Measurements from ENCODE around the gene AATF.

AATF gene

DNA sequence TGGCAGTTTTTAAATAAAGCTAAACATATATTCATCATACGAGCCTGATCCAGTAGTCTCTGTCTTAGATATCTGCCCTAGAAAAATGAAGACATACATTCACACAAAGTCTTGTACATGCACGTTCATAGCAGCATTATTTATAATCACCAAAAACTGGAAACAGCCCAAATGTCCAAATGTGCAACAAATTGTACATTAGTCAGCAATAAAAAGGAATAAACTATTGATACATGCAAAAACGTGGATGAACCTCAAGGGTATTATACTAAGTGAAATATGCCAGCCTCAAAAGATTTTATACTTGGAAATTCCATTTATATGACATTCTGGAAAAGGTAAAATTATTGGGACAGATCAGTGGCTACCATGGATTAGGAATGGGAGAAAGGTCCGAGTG, 22.8 kb downstream of the AATF start:
- no peak for DNase-seq (ENCODE audit: low read depth)
- no peak overlapping the region for H3K4me3 ChIP-seq (ENCODE audit: low read depth, low read length)
- TF ChIP-seq, protein P1, sequence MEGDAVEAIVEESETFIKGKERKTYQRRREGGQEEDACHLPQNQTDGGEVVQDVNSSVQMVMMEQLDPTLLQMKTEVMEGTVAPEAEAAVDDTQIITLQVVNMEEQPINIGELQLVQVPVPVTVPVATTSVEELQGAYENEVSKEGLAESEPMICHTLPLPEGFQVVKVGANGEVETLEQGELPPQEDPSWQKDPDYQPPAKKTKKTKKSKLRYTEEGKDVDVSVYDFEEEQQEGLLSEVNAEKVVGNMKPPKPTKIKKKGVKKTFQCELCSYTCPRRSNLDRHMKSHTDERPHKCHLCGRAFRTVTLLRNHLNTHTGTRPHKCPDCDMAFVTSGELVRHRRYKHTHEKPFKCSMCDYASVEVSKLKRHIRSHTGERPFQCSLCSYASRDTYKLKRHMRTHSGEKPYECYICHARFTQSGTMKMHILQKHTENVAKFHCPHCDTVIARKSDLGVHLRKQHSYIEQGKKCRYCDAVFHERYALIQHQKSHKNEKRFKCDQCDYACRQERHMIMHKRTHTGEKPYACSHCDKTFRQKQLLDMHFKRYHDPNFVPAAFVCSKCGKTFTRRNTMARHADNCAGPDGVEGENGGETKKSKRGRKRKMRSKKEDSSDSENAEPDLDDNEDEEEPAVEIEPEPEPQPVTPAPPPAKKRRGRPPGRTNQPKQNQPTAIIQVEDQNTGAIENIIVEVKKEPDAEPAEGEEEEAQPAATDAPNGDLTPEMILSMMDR (IDR thresholded peaks at IDR 0.05; ENCODE audit: low read depth, low read length, missing control alignments), result no peak

DNA sequence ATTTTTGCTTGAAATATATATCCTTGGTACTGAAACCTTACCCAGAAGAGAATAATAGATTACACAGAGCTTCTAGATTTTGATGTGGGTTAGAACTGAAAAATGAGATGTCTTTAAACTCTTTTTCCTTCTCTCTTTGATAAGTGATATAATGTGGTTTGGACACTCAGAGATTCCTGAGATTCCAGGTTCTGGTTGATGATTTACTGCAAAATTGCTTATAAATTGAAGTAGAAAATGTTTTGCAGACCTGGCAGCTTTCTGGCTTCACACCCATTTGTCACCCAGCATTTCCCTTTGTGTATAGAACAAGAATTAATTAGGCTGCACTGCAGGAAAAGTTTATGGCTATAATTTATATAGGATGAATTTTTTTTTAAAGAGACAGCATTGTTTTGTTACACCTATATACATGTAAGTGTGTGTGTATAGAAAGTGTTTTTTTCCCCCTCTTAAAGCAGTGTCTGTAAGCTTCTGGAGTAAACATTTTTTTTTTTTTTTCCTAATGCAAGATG, 23.5 kb downstream of the AATF start:
- H3K4me3 ChIP-seq (ENCODE audit: low read depth, low read length), result no peak overlapping the region
- DNase-seq (ENCODE audit: low read depth), result no peak
- TF ChIP-seq, protein P1 (IDR thresholded peaks at IDR 0.05; ENCODE audit: low read depth, low read length, missing control alignments), result no peak

DNA sequence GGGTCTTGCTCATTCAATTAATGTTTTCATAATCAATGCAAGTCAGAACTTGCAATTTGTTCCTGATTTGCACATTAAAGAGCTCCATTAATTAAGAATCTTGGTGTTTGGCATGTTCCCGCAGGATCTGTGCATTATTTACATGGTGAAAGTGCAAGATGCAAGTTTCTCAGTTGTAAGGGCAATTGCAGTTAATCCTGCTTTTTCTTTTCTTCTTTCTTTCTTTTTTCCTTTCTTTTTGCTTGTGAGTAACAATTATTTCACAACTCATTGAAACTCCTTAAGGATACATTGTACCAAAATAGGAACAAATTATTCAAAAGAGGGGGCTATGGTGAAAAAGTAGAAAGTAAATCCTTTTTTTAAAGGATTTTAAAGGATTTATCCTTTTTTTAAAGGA, 24.2 kb downstream of the AATF start:
- H3K4me3 ChIP-seq (ENCODE audit: low read depth, low read length), result no peak overlapping the region
- TF ChIP-seq, protein P1 (IDR thresholded peaks at IDR 0.05; ENCODE audit: low read depth, low read length, missing control alignments), result no peak
- no peak for DNase-seq (ENCODE audit: low read depth)

DNA sequence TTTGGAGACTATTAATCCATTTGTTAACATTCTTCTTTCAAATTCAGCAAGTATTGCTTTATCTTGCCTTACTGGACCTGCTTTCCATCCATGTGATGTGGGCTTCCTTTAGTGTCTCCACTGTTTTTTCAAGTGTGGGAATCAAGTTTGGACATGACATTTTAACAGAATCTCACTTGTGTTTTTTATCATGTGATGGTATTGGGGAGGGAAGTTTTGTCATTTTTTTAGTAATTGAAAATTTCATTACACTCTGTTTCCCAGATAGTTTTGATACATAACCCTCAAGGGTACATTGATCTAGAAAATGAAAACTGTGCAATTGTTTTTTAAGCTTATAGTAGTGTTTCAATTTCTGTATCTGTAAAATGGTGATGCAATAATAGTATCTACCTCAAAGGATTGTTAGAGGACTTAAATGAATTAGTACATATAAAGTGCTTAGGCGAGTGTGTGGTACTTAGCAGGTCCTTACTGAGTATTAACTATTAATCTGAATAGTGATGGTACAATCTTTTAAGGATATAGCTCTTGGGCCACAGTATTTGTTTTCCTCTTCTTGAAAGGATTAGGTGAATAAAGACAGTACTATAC, 27.3 kb downstream of the AATF start:
- no peak overlapping the region for H3K4me3 ChIP-seq (ENCODE audit: low read depth, low read length)
- no peak for DNase-seq (ENCODE audit: low read depth)
- TF ChIP-seq, protein P1 (IDR thresholded peaks at IDR 0.05; ENCODE audit: low read depth, low read length, missing control alignments), result no peak

DNA sequence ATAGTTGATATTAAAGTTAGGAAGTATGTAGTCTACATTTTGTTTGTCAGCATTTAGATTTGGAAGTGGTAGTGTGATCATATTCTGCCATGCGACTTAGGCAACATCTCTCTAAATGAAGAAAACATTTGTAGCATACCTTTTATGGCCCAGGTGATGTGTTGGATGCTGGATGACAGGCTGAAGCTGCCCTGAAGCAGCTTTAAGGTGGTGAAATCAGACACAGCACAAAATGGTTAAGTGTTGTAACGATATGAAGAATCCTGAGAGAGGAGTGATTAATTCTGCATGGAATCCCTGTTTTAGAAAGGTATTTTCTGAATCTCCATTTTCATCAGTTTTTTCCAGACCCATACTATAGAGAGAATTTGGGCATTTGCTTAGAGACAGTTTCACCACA, 28.3 kb downstream of the AATF start:
- DNase-seq (ENCODE audit: low read depth), result no peak
- H3K4me3 ChIP-seq (ENCODE audit: low read depth, low read length), result no peak overlapping the region
- TF ChIP-seq, protein P1 (IDR thresholded peaks at IDR 0.05; ENCODE audit: low read depth, low read length, missing control alignments), result no peak

DNA sequence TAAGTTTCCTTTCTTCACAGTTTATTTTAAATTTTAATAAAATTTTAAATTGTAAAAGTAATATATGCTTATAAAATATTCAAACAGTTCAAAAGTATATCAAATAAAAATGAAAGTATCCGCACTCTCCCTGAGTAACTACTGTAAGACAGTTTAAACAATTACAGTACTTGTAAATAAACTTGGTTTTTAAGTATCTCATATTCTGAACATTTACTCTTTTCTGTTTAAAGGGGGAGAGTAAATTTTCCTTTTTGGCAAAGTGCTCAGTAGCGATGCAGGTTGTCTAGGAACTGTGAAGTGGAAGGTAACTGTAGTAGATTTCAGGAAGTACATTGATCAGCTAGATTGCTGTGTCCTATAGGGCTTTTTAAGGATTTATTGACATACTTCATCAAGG, 28.8 kb downstream of the AATF start:
- no peak overlapping the region for H3K4me3 ChIP-seq (ENCODE audit: low read depth, low read length)
- DNase-seq (ENCODE audit: low read depth), result no peak
- TF ChIP-seq, protein P1 (IDR thresholded peaks at IDR 0.05; ENCODE audit: low read depth, low read length, missing control alignments), result no peak
